Measurements from ENCODE around the gene NFIA.

NFIA gene

GRCh38 chr1:61049850-61050540, 32.4 kb upstream of the NFIA start:
- TF ChIP-seq EZH2phosphoT487 (IDR thresholded peaks at IDR 0.05; ENCODE audit: borderline replicate concordance) = no peak
- peak; percentile 86 for TF ChIP-seq CTCF (conservative IDR thresholded peaks at IDR 0.05; ENCODE audit: low read length)
- Histone ChIP-seq H3F3A (ENCODE audit: low read depth) (peaks cover 12% of the 10 kb centered on the region; the same call in 1 of the 2 replicates), H4K20me1 (ENCODE audit: insufficient read depth, low read length, poor library complexity, severe bottlenecking) (no peaks in the 10 kb centered on the region), H3K9ac (ENCODE audit: low read depth, low read length, poor library complexity, severe bottlenecking) (peak overlapping the region; percentile 77), H3K4me1 (ENCODE audit: insufficient read depth, low read length, poor library complexity, severe bottlenecking) (peaks cover 44% of the 10 kb centered on the region), H3K4me2 (ENCODE audit: low read depth, low read length, poor library complexity, severe bottlenecking) (peak overlapping the region; percentile 81), H3K79me2 (ENCODE audit: insufficient read depth, low read length) (no peaks in the 10 kb centered on the region), H3K27me3 (ENCODE audit: insufficient read depth, low read length, poor library complexity, severe bottlenecking) (no peaks in the 10 kb centered on the region), H3K9me2 (replicated peaks; ENCODE audit: low read depth, low read length) (no peaks in the 10 kb centered on the region), H3K4me3 (ENCODE audit: low read length, poor library complexity, severe bottlenecking) (peak overlapping the region; percentile 76), H3K9me3 (ENCODE audit: insufficient read depth, low read depth, low read length) (no peaks in the 10 kb centered on the region), H3K36me3 (ENCODE audit: insufficient read depth, low read length) (no peaks in the 10 kb centered on the region), H2AFZ (ENCODE audit: low read length) (peak overlapping the region; percentile 90)

GRCh38 chr1:61050541-61051442, 31.6 kb upstream of the NFIA start:
- Histone ChIP-seq H3K79me2 (ENCODE audit: insufficient read depth, low read length) (no peaks in the 10 kb centered on the region), H3K9ac (ENCODE audit: low read depth, low read length, poor library complexity, severe bottlenecking) (peak overlapping the region; percentile 77), H2AFZ (ENCODE audit: low read length) (peak overlapping the region; percentile 90)

GRCh38 chr1:61051443-61051718, 31.0 kb upstream of the NFIA start:
- Histone ChIP-seq H3K36me3 (ENCODE audit: insufficient read depth, low read length) (no peaks in the 10 kb centered on the region), H3K9ac (ENCODE audit: low read depth, low read length, poor library complexity, severe bottlenecking) (peak overlapping the region; percentile 77), H2AFZ (ENCODE audit: low read length) (no peak overlapping the region), H3K9me3 (ENCODE audit: insufficient read depth, low read depth, low read length) (no peaks in the 10 kb centered on the region), H3K27me3 (ENCODE audit: insufficient read depth, low read length, poor library complexity, severe bottlenecking) (no peaks in the 10 kb centered on the region), H3K4me1 (ENCODE audit: insufficient read depth, low read length, poor library complexity, severe bottlenecking) (peaks cover 57% of the 10 kb centered on the region), H3K4me3 (ENCODE audit: low read length, poor library complexity, severe bottlenecking) (peak overlapping the region; percentile 76), H4K20me1 (ENCODE audit: insufficient read depth, low read length, poor library complexity, severe bottlenecking) (no peaks in the 10 kb centered on the region), H3F3A (ENCODE audit: low read depth) (peaks cover 12% of the 10 kb centered on the region; the same call in 1 of the 2 replicates), H3K9me2 (replicated peaks; ENCODE audit: low read depth, low read length) (no peaks in the 10 kb centered on the region), H3K79me2 (ENCODE audit: insufficient read depth, low read length) (no peaks in the 10 kb centered on the region), H3K4me2 (ENCODE audit: low read depth, low read length, poor library complexity, severe bottlenecking) (peak overlapping the region; percentile 81)
- TF ChIP-seq EZH2phosphoT487 (IDR thresholded peaks at IDR 0.05; ENCODE audit: borderline replicate concordance) = no peak
- no peak for TF ChIP-seq CTCF (conservative IDR thresholded peaks at IDR 0.05; ENCODE audit: low read length)

More at GRCh38 chr1:61050541-61051442, 31.6 kb upstream of the NFIA start:
- H3K4me1 ChIP-seq (ENCODE audit: insufficient read depth, low read length, poor library complexity, severe bottlenecking) = peaks cover 52% of the 10 kb centered on the region
- H3K4me3 ChIP-seq (ENCODE audit: low read length, poor library complexity, severe bottlenecking) = peak overlapping the region; percentile 76
- no peaks in the 10 kb centered on the region for H4K20me1 ChIP-seq (ENCODE audit: insufficient read depth, low read length, poor library complexity, severe bottlenecking)
- no peaks in the 10 kb centered on the region for H3K9me2 ChIP-seq (replicated peaks; ENCODE audit: low read depth, low read length)
- H3F3A ChIP-seq (ENCODE audit: low read depth) = peaks cover 12% of the 10 kb centered on the region; the same call in 1 of the 2 replicates
- TF ChIP-seq CTCF (conservative IDR thresholded peaks at IDR 0.05; ENCODE audit: low read length) = no peak
- TF ChIP-seq EZH2phosphoT487 (IDR thresholded peaks at IDR 0.05; ENCODE audit: borderline replicate concordance) = no peak
- no peaks in the 10 kb centered on the region for H3K27me3 ChIP-seq (ENCODE audit: insufficient read depth, low read length, poor library complexity, severe bottlenecking)
- no peaks in the 10 kb centered on the region for H3K9me3 ChIP-seq (ENCODE audit: insufficient read depth, low read depth, low read length)
- no peaks in the 10 kb centered on the region for H3K36me3 ChIP-seq (ENCODE audit: insufficient read depth, low read length)
- peak overlapping the region; percentile 81 for H3K4me2 ChIP-seq (ENCODE audit: low read depth, low read length, poor library complexity, severe bottlenecking)

Data from Loucy (cell line).